AG08395 (cell line): ENCODE data around the gene TP53I11.

Experiments used
- DNase-seq: peaks from one replicate; pipeline ENCODE4 v3.0.0; 2012; ENCODE audit warnings: mixed read lengths, low spot score

TP53I11 gene

GRCh38 chr11:44912270-44912987 is 38.3 kb downstream of the TP53I11 start:
- DNase-seq, result no peak

GRCh38 chr11:44911029-44911814 is 39.5 kb downstream of the TP53I11 start:
- DNase-seq, result peak; percentile 85

GRCh38 chr11:44910591-44910990 is 40.1 kb downstream of the TP53I11 start:
- no peak for DNase-seq

GRCh38 chr11:44909557-44909956 is 41.1 kb downstream of the TP53I11 start:
- no peak for DNase-seq

- DNase-seq, result no peak
These were observed 44.0 kb downstream of the TP53I11 start for GRCh38 chr11:44906649-44907048.

GRCh38 chr11:44905131-44905866 is 45.4 kb downstream of the TP53I11 start:
- DNase-seq, result no peak

GRCh38 chr11:44904261-44905020 is 46.2 kb downstream of the TP53I11 start:
- DNase-seq, result no peak

- DNase-seq, result no peak
These were observed 47.2 kb downstream of the TP53I11 start for GRCh38 chr11:44903518-44903917.

- no peak for DNase-seq
These were observed 47.6 kb downstream of the TP53I11 start for GRCh38 chr11:44903035-44903434.

GRCh38 chr11:44901786-44902185 is 48.9 kb downstream of the TP53I11 start:
- no peak for DNase-seq

- DNase-seq, result no peak
These were observed 49.5 kb downstream of the TP53I11 start for GRCh38 chr11:44901120-44901633.

GRCh38 chr11:44899959-44900358 is 50.7 kb downstream of the TP53I11 start:
- peak; percentile 79 for DNase-seq

- peak; percentile 85 for DNase-seq
These were observed 56.7 kb downstream of the TP53I11 start for GRCh38 chr11:44893846-44894617.

GRCh38 chr11:44893308-44893822 is 57.3 kb downstream of the TP53I11 start:
- no peak for DNase-seq

- no peak for DNase-seq
These were observed 57.8 kb downstream of the TP53I11 start for GRCh38 chr11:44892843-44893242.

GRCh38 chr11:44889266-44889665 is 61.4 kb downstream of the TP53I11 start:
- peak; percentile 88 for DNase-seq

- no peak for DNase-seq
These were observed 63.0 kb downstream of the TP53I11 start for GRCh38 chr11:44887636-44888035.

GRCh38 chr11:44886790-44887140 is 63.9 kb downstream of the TP53I11 start:
- DNase-seq, result peak; percentile 93

- DNase-seq, result no peak
These were observed 64.5 kb downstream of the TP53I11 start for GRCh38 chr11:44885919-44886789.
